Astrocyte (in vitro differentiated cells and primary cell): ENCODE results near the gene ZNF385B.

Experiments
- EZH2 ChIP-seq: IDR thresholded peaks from 2 replicates; pipeline ENCODE4 v1.6.1; 2012; ENCODE audit warnings: mild to moderate bottlenecking, low read length, inconsistent platforms; ENCODE audit not compliant: insufficient read depth
- TF ChIP-seq, protein P1 (sequence below): IDR thresholded peaks from 2 replicates; pipeline ENCODE4 v1.5.1; 2011; ENCODE audit warnings: low read depth, mild to moderate bottlenecking, inconsistent platforms, low read length, moderate library complexity; ENCODE audit not compliant: insufficient read depth

GRCh38 chr2:179556425-179556824 lies 305.0 kb downstream of the ZNF385B start:
- TF ChIP-seq, protein P1, sequence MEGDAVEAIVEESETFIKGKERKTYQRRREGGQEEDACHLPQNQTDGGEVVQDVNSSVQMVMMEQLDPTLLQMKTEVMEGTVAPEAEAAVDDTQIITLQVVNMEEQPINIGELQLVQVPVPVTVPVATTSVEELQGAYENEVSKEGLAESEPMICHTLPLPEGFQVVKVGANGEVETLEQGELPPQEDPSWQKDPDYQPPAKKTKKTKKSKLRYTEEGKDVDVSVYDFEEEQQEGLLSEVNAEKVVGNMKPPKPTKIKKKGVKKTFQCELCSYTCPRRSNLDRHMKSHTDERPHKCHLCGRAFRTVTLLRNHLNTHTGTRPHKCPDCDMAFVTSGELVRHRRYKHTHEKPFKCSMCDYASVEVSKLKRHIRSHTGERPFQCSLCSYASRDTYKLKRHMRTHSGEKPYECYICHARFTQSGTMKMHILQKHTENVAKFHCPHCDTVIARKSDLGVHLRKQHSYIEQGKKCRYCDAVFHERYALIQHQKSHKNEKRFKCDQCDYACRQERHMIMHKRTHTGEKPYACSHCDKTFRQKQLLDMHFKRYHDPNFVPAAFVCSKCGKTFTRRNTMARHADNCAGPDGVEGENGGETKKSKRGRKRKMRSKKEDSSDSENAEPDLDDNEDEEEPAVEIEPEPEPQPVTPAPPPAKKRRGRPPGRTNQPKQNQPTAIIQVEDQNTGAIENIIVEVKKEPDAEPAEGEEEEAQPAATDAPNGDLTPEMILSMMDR, result no peak
- no peak for TF ChIP-seq EZH2
